Measurements from ENCODE around the gene HEXB. TPM values are rescaled to one million over a fixed set of nuclear protein-coding genes. Genes with fewer than 3 reads are reported as not detected.

HEXB gene
- total and polyA plus RNA-seq, 2 of the 13 experiments (the other 11 are each of a cell fraction or from before 2014, with no cell fraction given) = 100 to 104 TPM

GRCh38 chr5:74657165-74657564, 27.9 kb upstream of the HEXB start (continued):
- no peak for TF ChIP-seq ZBTB46 (CRISPR knock-in tag; IDR thresholded peaks at IDR 0.05; ENCODE audit: borderline replicate concordance)
- no peak for TF ChIP-seq MED13 (CRISPR knock-in tag; IDR thresholded peaks at IDR 0.05)
- TF ChIP-seq CCDC6 (CRISPR knock-in tag; IDR thresholded peaks at IDR 0.05) = no peak
- no peak for TF ChIP-seq YEATS2 (CRISPR knock-in tag; IDR thresholded peaks at IDR 0.05; ENCODE audit: borderline replicate concordance)
- TF ChIP-seq EP300 (IDR thresholded peaks at IDR 0.05; ENCODE audit: low read depth in 2 of 2, low read length in 2 of 2) = no peak
- no peak for TF ChIP-seq EP300 (CRISPR knock-in tag; IDR thresholded peaks at IDR 0.05; ENCODE audit: borderline replicate concordance)
- no peak for TF ChIP-seq ZNF343 (CRISPR knock-in tag; IDR thresholded peaks at IDR 0.05)

GRCh38 chr5:74659172-74659571, 25.9 kb upstream of the HEXB start:
- H3K79me2 ChIP-seq (ENCODE audit: insufficient read depth, low read length) = no peaks in the 10 kb centered on the region
- no peaks in the 10 kb centered on the region for H3K9me3 ChIP-seq (ENCODE audit: low read length)
- no peak overlapping the region for H2AFZ ChIP-seq (ENCODE audit: low read length)
- no peak overlapping the region for H3K4me2 ChIP-seq (ENCODE audit: low read depth, low read length)
- BruUV-seq (replicated peaks) = no TSS peak
- no peaks in the 10 kb centered on the region for H4K20me1 ChIP-seq (ENCODE audit: insufficient read depth, low read length)
- ChIA-PET CTCF (ENCODE audit: low intra/inter-chr PET ratio, low total read pairs) (no interaction called here), POLR2A (no interaction called here)
- ATAC-seq (no peak), FAIRE-seq (no peak), DNase-seq (ENCODE audit: low spot score) (no peak)
- in situ Hi-C loops (cut with HindIII; ENCODE audit: extremely low pct_ligation_motif_present, low pct_unique_long_range_greater_than_20kb) = no loop called here
- H3K4me3 ChIP-seq (replicated peaks in 1 of 3; ENCODE audit: insufficient read depth in 1 of 3, low read depth in 2 of 3, low read length in 3 of 3) = no peak overlapping the region
- H3K9ac ChIP-seq (ENCODE audit: insufficient read depth, low read depth, low read length) = no peak overlapping the region
- WGBS (ENCODE audit: low lambda C conversion rate) = 15% methylated on average over 3 of the region's 3 CpGs
- peaks cover 0 to 14% of the 10 kb centered on the region in 2 experiments; a peak in 2 of 5 replicates for H3K27me3 ChIP-seq (ENCODE audit: control insufficient read depth in 1 of 2, insufficient read depth in 2 of 2, low read length in 2 of 2)
- intact Hi-C loops (cut with micrococcal nuclease; ENCODE audit: unreplicated experiment) = no loop called here
- H3K36me3 ChIP-seq (replicated peaks in 1 of 2; ENCODE audit: control insufficient read depth in 1 of 2, insufficient read depth in 2 of 2, low read length in 2 of 2) = no peaks in the 10 kb centered on the region
- no peak overlapping the region for H3K27ac ChIP-seq (ENCODE audit: extremely low read length, insufficient read depth, low read length)
- H3K4me1 ChIP-seq (ENCODE audit: insufficient read depth, low read length) = no peaks in the 10 kb centered on the region
- no peak for TF ChIP-seq ZNF646 (CRISPR knock-in tag; IDR thresholded peaks at IDR 0.05)
- no peak for TF ChIP-seq THYN1 (CRISPR knock-in tag; IDR thresholded peaks at IDR 0.05; ENCODE audit: borderline replicate concordance, low read depth)
- no peak for TF ChIP-seq ISL2 (CRISPR knock-in tag; IDR thresholded peaks at IDR 0.05)
- TF ChIP-seq KDM3A (CRISPR knock-in tag; IDR thresholded peaks at IDR 0.05; ENCODE audit: low read depth) = no peak

All from HepG2 (cell line).